Stimulated activated naive CD4-positive, alpha-beta T cell (primary cell): ENCODE data around the gene SLC16A2.
A peak's percentile ranks its signal among the peaks of the same experiment; 100 is the strongest.
"Not testable (repeated sequence)": the region's sequence is repeated elsewhere in the genome, so short reads cannot be mapped to it uniquely, and the experiment has no call there.

Experiments
- DNase-seq, 6 experiments: peaks; one replicate each; lab custom pipeline; 2025; lab: John Stamatoyannopoulos, UW

The SLC16A2 gene

DNA sequence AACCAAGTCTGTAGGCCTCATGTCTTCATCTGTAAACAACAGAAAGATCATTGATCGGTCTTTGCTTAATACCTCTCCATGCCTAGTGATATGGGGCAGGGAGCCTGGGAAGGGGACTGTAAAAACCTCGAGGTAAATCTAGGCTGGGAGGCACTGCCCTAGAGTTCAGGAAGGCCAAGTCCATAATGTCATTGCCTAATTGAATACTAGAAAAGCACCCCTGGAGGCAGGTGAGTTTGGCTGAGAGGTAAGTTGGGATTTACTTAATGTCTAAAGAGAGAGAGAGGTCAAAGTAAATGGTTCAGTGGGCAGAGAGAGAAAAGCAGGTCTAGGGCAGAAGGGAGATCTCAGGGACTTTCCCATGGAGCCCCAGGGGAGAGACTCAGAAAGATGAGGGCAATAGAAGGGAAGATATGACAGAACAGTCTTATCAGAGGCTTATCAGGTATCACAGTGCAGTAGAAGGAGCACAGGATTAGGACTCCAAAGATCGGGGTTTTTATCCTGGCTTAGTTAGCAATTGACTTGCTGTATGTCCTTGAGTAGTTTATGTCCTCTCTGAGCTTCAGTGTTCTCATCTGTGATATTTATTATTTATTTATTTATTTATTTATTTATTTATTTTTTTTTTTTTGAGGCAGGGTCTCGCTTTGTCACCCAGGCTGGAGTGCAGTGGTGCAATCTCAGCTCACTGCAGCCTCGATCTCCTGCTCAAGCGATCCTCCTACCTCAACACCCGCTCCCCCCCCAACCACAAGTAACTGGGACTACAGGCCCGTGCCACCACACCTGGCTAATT is 85.2 kb downstream of the SLC16A2 start:
- no peak for DNase-seq

DNA sequence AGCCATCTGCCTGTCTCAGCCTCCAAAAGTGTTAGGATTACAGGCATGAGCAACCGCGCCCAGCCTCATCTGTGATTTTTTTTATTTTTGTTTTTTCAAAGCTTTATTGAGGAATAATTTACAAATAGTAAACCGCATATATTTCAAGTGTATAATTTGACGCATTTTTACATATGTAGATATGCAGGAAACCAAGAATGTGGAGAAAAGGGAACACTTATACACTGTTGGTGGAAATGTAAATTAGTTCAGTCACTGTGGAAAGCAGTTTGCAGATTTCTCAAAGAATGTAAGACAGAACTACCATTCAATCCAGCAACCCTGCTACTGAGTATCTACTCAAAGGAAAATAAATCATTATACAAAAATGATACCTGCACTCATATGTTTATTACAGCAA is 85.9 kb downstream of the SLC16A2 start:
- DNase-seq = no peak

DNA sequence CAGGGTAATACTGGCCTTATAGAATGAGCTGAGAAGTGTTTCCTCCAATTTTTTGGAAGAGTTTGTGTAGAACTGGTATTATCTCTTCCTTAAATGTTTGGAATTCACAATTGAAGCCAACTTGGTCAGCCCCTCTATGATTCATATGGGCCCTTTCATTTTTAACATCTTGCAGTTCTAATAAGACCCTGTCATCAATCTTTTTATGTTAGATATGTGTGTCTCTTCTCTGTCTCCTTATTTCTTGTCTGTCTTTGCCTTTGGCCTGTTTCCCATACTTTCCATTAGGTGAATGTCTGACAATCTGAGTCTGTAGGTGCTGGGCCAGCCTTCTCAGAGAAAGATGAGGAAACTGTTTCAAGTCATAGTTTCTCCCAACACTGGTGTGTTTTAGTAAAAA is 88.7 kb downstream of the SLC16A2 start:
- DNase-seq = no peak

DNA sequence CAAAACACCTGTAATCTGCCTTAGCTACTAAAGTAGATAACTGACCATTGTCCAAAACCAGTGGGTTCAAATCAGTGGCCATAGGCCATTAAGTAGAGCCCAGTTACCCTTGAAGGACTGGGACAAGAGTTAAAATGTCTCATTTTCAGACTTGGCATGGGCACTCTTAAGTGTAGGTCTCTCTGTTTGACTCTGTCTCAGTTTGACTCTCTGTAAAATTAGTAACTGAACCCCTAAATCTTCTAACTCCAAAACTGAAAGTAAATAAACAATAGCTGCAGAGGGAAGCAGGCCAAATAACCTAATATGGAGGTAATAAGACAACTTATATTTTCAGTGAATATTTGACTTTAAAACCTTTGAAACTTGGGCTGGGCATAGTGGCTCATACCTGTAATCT is 89.1 kb downstream of the SLC16A2 start:
- no peak for DNase-seq

DNA sequence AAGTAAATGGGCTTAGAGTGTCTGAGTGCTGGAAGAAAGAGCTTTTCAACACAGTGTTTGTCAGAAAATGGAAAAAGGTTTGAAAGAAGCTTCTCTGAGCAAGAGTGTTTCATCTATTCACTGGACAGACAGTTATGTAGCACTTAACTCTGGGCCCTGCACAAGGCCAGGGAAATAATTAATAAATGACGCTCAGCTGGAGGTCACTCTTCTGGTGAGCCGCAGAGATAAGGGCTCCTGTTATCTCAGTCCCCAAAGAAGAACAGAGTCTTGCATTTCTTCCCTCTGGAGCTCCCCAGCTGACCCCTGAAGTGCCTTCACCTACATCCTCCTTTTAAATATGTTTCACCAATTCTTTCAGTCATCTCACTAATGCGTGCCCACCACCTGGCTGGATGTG is 90.4 kb downstream of the SLC16A2 start:
- no peak for DNase-seq

DNA sequence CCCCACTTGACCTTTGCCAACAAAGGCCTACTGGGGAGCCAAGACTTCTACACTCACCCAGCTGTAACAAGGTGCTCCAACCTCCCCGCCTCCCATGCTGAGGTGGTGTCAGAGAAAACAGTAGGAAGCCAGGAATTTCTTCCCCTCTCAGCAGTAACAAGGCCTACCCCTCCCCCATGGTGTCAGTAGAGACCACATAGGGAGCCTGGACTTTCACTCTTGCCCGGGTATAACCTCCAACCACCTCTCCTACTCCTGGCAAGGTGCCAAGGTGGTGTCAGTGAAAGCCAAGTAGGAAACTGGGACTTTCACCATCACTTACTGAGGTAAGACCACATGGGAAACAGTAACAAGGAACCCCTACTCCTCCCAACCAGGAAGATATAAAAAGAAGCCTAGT is 93.1 kb downstream of the SLC16A2 start:
- DNase-seq = no peak

DNA sequence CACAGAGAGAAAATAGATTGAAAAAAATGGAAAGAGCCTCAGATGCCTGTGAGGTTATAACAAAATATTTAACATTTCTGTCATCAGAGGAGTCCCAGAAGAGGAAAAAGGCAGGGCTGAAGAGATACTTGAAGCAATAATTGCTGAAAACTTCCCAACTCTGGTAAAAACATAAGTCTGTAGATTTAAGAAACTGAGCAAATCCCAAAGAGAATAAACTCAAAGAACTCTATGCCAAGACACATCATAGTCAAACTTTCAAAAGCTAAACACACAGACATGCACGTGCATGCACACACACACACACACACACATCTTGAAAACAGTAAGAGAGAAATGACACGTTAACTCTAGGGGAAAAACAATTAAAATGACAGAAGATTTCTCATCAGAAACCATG is 94.1 kb downstream of the SLC16A2 start:
- no peak for DNase-seq

DNA sequence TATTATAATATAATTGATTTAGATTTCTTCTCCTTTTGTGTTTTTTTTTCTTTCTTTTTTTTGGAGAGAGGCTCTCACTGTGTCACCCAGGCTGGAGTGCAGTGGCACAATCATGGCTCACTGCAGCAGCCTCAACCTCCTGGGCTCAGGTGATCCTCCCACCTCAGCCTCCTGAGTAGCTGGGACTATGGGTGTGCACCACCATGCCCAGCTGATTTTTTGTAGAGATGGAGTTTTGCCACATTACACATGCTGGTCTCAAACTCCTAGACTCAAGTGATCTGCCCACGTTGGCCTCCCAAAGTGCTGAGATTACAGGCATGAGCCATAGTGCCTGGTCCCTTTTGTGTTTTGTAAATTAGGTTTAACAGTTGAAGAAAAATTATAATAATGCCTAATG is 94.7 kb downstream of the SLC16A2 start:
- DNase-seq = not testable (repeated sequence)

DNA sequence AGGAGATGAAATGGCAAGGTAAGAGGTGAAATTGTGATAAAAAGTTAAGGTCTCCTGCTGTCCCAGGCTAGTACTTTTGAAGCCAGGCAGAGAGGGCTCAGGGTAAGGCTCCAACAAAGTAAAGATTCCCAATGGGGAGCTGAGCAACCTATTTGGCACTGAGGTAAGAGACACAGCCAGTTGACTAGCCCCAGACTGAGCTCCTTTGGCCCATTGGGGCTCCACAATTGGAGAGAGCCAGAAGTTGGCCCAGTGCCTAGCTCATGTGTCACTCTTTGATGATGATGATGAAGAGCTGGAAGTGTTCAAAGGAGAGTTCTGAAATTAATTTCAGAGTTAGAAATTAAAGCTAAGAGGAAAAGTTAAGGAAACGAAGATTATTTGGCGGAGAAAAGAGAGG is 98.6 kb downstream of the SLC16A2 start:
- no peak for DNase-seq

DNA sequence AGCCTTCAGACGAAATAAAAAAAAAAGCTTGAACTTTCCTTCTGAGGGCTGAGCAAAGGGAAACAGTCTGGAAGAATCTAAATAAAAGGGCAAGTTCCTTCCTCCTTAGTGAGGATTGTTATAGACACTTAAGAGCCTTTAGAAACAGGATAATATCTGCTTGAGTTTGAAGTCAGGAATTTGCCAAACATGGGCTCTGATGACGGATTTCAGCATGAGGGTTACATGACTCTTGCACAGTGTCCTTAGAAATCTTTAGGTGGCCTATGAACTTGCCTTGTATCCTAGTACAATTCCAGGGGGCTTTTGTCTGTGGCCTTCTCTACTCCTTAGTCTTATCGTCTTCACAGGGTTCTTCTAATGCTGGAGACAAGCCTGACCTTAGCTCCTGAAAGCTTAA is 99.0 kb downstream of the SLC16A2 start:
- DNase-seq = no peak

DNA sequence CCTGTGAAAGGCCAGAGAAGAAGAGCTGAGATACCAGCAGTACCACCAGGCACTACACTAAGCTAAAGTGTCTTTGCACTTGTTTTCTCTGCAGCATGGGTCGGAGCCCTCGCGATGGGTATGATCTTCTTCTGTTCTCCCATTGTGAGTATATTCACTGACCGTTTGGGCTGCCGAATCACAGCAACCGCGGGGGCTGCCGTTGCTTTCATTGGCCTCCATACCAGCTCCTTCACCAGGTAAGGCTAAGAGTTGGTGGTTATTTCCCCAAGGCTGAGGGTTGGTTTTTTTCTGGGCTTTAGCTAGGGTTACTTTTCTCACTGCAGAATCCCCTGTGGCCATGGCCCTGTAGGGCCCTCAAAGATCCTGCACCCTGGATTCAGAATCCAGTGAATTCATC is 99.6 kb downstream of the SLC16A2 start:
- DNase-seq = no peak

DNA sequence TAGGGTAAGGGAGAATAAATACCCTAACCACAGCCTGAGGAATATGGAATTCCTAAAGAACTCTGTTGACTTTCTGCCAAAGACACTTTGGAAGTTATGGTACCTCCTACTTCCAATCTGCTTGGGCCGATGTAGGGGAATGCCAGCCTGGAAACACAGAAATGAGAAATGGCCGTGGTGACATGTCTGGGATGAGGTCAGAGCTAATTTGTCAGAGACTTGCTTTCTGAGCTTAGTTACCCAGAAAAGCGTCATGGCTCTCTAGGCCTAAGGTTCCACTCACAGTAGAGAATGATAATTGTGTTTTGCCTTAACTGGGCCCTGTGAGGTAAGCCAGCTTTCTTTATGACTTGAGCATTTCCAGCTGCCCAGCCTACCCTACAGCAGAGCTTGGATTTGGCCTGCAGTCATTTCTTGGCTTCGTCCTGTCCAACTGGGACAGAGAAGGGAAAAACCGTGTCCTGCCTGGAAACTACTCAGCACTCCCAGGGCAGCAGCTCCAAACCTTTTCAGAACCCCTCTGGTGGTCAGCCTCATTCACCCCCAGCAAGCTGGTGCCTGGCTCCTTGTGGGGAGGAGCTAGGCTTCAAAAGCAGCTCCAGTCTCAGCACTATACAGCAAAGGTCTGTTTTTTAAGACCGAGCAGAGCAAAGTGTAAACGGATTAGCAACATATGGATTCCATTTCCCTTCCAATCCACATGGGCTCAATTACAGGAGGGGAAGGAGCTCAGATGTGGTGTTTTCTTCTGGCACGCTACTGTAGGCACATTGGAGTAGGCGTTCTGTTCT is 100.9 kb downstream of the SLC16A2 start:
- no peak for DNase-seq

DNA sequence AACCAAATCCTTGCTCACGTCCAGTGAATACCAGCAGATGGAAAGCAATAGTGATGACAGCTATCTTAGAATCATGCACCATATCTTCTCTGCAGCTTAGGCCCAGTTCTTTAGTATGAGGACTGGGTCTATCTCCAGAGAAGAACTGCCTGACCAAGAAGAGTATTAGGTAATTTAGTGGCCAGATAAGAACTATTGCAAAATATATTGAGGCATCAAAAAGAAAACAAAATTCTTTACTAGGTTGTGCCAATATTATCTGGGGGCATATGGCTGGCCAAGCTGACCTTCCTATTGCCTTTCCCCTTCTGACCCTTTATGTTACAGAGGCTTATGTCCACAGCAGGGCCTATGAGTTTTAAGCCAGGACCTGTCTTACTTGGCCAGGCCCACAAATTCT is 101.9 kb downstream of the SLC16A2 start:
- no peak for DNase-seq

DNA sequence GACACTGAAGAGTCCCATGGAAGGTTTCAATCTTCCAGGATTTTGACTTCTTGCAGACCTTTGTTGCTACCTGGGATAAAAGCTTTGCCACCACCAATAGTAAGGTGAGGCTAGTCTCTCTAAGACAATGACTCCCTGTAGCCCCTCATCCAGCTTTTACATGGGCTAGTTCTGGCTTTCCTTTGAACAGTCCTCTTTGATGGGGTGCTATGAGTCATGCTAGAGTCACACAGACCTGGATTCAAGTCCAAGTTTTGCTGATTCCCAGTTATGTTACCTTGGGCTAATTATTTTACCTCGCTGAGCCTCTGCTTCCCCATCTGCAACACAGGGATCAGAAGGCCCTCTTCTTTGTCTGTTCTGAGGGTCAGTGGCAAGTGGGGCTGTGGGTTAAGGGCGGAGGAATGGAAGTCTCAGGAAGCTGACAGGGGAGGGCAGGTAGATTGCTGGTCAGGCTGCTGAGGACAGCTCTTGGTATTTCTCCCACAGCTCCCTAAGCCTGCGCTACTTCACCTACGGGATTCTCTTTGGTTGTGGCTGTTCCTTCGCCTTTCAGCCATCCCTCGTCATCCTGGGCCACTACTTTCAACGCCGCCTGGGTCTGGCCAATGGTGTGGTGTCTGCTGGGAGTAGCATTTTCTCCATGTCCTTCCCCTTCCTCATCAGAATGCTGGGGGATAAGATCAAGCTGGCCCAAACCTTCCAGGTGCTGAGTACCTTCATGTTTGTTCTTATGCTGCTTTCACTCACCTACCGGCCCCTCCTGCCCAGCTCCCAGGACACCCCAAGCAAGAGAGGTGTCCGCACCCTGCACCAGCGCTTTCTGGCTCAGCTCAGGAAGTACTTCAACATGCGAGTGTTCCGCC is 102.8 kb downstream of the SLC16A2 start:
- DNase-seq = no peak

DNA sequence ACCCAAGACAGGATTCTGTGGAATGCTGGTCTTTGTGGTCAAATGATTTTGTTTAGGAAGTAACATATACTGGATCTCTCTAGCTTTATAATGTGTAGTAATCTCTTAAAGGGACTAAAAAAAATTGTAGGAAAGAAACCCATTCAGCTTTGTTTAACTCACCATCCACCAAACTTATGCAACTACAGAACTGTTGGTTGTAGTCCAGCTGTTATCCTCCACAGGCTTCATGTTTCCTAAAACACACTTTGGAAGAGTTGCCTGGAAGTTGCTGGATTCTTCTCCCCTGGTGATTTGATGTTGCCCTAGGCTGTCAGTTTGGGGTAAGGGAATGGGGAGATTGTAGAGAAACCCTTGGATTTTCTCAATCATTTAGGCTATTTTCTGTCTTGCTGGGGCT is 103.8 kb downstream of the SLC16A2 start:
- DNase-seq = no peak

DNA sequence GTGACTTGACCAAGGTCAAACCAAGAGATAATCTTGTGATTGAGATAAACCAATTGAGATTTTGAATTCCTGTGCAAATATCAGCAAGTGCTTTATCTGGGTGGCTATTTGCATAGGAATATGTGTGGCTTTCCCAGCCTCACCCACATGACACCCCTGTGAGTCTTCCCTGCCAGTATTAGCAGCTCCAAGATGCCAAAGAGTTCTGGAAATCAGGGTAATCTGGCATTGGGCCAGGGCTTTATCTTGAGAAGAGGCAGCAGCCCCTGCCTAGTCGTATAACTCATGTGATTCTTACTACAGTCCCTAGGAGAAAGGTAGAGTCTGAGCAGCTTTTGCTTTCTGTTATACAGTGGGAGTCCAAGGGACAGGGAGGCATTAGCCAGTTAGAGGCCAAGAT is 105.5 kb downstream of the SLC16A2 start:
- DNase-seq = no peak

DNA sequence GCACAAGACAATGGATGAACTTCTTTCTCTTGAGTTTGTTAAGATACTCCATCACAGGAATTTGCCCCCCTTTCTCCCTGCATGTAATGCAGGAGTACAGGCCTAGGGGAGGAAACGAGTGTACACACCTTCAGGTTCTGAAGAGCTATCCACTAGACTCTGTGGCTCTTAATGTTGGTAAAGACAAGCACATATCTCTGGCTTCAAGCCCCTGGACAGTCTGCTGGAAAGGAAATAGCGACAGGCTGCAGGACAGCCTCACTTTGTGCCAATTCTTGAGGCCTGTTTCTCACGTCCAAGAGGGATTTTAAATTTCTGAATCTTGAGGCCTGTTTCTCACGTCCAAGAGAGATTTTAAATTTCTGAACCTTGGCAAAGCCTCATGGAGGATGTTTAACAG is 106.1 kb downstream of the SLC16A2 start:
- no peak for DNase-seq

DNA sequence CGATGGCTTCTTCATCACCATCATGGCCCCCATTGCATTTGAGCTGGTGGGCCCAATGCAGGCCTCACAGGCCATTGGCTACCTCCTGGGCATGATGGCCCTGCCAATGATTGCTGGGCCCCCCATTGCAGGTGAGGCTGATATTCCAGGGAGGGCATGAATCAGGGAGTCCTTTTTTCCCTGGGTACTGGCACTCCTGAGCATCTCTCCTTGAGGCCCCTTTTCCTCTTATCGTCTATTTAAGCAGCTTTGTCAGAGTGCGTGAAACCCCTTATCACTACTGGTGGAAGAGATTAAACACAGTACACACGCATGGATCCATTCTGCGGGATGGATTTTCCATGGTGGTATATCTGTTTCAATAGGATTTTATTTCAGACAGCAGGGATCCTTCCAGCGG is 108.0 kb downstream of the SLC16A2 start:
- DNase-seq = no peak

DNA sequence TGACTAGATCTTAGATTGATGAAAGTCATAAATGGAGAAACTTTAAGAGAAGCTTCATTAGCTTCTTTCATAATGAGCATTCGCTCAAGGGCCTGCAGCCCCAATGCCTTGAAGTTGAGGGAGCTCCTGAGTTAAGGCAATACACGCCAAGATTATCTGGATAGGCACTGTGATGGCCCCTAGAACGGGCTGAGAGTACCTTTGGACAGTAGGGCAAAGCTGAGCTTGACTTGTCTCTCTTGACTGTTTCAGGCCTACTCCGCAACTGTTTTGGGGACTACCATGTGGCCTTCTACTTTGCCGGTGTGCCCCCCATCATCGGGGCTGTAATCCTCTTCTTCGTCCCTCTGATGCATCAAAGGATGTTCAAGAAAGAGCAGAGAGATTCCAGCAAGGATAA is 109.8 kb downstream of the SLC16A2 start:
- DNase-seq = no peak

DNA sequence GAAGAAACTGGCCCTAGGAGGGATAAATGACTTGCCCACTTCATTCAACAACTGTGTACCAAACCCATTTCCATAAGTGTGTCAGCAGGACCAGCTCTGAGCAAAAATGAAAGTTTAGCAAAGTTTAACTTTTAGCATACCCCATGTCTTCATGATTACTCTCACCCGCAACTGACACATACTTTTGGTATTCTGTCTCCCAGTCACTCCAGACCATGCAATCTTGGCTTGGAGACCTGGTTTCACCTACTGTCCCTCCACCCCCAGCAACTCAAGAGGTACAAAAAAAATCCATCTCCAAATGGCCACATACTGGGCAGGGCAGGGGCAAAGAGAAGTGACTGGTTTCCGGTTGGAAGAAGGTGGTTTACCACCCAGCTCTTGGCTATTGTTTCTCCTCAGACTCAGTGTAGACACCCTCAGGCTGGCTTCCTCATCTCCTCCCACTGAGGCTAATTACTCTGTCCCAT is 113.3 kb downstream of the SLC16A2 start:
- no peak for DNase-seq

DNA sequence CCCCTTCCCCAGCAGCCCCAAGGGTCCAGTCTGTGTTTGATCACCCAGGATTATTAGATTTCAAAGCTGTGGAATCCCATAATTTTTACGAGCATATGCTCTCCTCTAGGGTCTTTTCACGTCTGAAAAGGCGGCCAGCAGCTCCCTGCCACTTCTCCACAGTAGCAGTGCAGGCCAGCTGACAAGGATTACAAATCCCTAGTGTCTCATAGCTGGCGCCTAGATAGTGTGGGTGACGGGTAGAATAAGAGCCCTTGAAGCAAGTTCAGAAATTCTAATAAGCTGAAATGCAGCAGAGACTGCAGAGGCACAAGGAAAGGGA is 113.8 kb downstream of the SLC16A2 start:
- no peak for DNase-seq

DNA sequence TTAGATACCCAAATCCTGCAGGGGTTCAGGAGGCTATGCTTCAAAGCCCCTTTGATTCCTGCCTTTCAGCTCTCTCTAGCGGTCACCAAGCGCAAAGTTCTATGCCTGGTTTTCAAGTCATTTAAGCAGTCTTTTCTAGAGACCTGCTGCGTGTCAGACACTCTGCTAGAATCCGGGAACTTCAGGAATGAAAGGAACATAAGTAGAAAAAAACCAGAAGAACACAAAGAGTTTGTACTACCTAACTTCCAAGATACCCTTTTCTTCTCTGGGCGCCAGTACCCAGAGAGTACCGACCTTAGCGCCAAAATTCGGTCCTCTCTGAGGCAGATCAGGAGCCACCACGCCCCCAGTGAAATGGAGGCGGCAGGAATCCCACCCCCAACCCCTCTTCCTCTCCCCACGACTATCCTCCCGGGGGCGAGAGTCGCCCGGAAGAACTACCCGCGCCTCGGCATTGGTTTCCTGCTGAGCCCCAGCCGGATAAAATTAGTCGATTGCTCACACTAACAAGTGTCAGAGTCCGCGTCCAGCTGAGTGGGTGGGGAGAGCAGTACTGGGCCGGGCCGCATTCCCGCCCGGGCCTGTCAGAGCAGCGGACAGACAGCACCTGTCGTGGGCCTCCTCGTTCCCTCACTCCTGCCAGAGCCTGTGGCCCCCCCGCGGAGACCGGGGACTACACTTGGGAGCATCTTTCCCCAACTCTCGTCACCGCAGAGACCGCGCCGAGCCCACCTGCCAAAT is 114.3 kb downstream of the SLC16A2 start:
- DNase-seq = peak in 3 of 6 experiments; percentile 9 to 26 (median 10)
